Thyroid gland (tissue), 4 donors: ENCODE data around the gene EIF6.

Experiments used
- CTCF ChIP-seq, 6 experiments: fragments of 200-600 bp in 3 of 6; fragments of 450-650 bp in 3 of 6; sonication (generic) in 3 of 6; IDR thresholded peaks; one replicate each; pipeline ENCODE4 v1.5.1; 2016 to 2019; ENCODE audit warnings: antibody characterized with exemption in 6 of 6, mild to moderate bottlenecking in 2 of 6, inconsistent platforms in 1 of 6, moderate library complexity in 1 of 6
- POLR2A ChIP-seq, 2 donors: fragments of 450-650 bp; IDR thresholded peaks; one replicate each; pipeline ENCODE4 v1.6.1; 2017; ENCODE audit warnings: antibody characterized with exemption in 2 of 2, mild to moderate bottlenecking in 2 of 2, moderate library complexity in 1 of 2

- no peak for TF ChIP-seq CTCF (IDR thresholded peaks at IDR 0.05)
- TF ChIP-seq POLR2A (IDR thresholded peaks at IDR 0.05), result no peak
Measured at GRCh38 chr20:35254448-35254999, 30.0 kb downstream of the EIF6 start.
